Mesothelial cell of epicardium (in vitro differentiated cells): ENCODE measurements around the gene CDH23. TPM values are rescaled to one million over a fixed set of nuclear protein-coding genes. Genes with fewer than 3 reads are reported as not detected.

Experiments
- DNase-seq, 2 experiments: peaks; one replicate each; pipeline ENCODE4 v3.0.0; 2021; ENCODE audit warnings: low spot score in 2 of 2; ENCODE audit not compliant: unreplicated experiment in 2 of 2
- H3K27ac Mint-ChIP-seq: 2 replicates; pipeline ENCODE4 v1.8.0; 2021; ENCODE audit warnings: mixed read lengths
- H3K27me3 Mint-ChIP-seq: 2 replicates; pipeline ENCODE4 v1.8.0; 2021; ENCODE audit warnings: low read depth, mixed read lengths
- H3K36me3 Mint-ChIP-seq: 2 replicates; pipeline ENCODE4 v1.8.0; 2021; ENCODE audit warnings: mixed read lengths
- H3K4me1 Mint-ChIP-seq: 2 replicates; pipeline ENCODE4 v1.8.0; 2021; ENCODE audit warnings: mixed read lengths
- H3K4me3 Mint-ChIP-seq: 2 replicates; pipeline ENCODE4 v1.8.0; 2021; ENCODE audit warnings: mild to moderate bottlenecking, moderate library complexity, mixed read lengths
- H3K9me3 Mint-ChIP-seq: 2 replicates; pipeline ENCODE4 v1.8.0; 2021; ENCODE audit warnings: mixed read lengths
- CTCF ChIP-seq: fragments of 200-600 bp; sonication (generic); IDR thresholded peaks from one replicate; pipeline ENCODE4 v1.5.0; 2021; ENCODE audit warnings: antibody characterized with exemption; ENCODE audit not compliant: unreplicated experiment
- total RNA-seq: library from RNA; stranded (reverse); gene quantifications from 3 replicates; pipeline ENCODE4 v1.2.1, GENCODE V29; 2021

CDH23 gene
- total RNA-seq, 1 donor from 2014 or later: 2.5 TPM

GRCh38 chr10:71745664-71746250, 349.0 kb downstream of the CDH23 start:
- Mint-ChIP-seq H3K9me3 (peaks cover 6% of the 10 kb centered on the region), H3K4me3 (no peak overlapping the region), H3K27me3 (no peaks in the 10 kb centered on the region), H3K27ac (peak overlapping the region; percentile 86), H3K4me1 (peaks cover 34% of the 10 kb centered on the region), H3K36me3 (no peaks in the 10 kb centered on the region)
- TF ChIP-seq CTCF: no peak
- no peak for DNase-seq

GRCh38 chr10:71746344-71747037, 349.8 kb downstream of the CDH23 start:
- peak overlapping the region; percentile 86 for H3K27ac Mint-ChIP-seq

GRCh38 chr10:71747039-71747531, 350.4 kb downstream of the CDH23 start:
- no peak overlapping the region for H3K4me3 Mint-ChIP-seq
- no peaks in the 10 kb centered on the region for H3K36me3 Mint-ChIP-seq
- no peak for TF ChIP-seq CTCF
- H3K4me1 Mint-ChIP-seq: peaks cover 34% of the 10 kb centered on the region
- H3K27ac Mint-ChIP-seq: peak overlapping the region; percentile 86
- H3K27me3 Mint-ChIP-seq: no peaks in the 10 kb centered on the region
- H3K9me3 Mint-ChIP-seq: peaks cover 6% of the 10 kb centered on the region
- DNase-seq: no peak

More at GRCh38 chr10:71746344-71747037, 349.8 kb downstream of the CDH23 start:
- peaks cover 6% of the 10 kb centered on the region for H3K9me3 Mint-ChIP-seq
- H3K36me3 Mint-ChIP-seq: no peaks in the 10 kb centered on the region
- peak overlapping the region; percentile 8 for H3K4me3 Mint-ChIP-seq
- H3K27me3 Mint-ChIP-seq: no peaks in the 10 kb centered on the region
- no peak for TF ChIP-seq CTCF
- DNase-seq: peak in 1 of 2 experiments; percentile 49
- H3K4me1 Mint-ChIP-seq: peaks cover 34% of the 10 kb centered on the region

GRCh38 chr10:71747551-71748523, 351.1 kb downstream of the CDH23 start:
- Mint-ChIP-seq H3K27me3 (no peaks in the 10 kb centered on the region), H3K27ac (peak overlapping the region; percentile 86), H3K4me3 (no peak overlapping the region), H3K36me3 (no peaks in the 10 kb centered on the region), H3K9me3 (no peaks in the 10 kb centered on the region), H3K4me1 (peaks cover 34% of the 10 kb centered on the region)
- TF ChIP-seq CTCF: no peak
- no peak for DNase-seq

GRCh38 chr10:71748671-71749191, 352.0 kb downstream of the CDH23 start:
- peaks cover 42% of the 10 kb centered on the region for H3K4me1 Mint-ChIP-seq
- no peak for DNase-seq
- no peaks in the 10 kb centered on the region for H3K9me3 Mint-ChIP-seq
- no peak for TF ChIP-seq CTCF
- H3K4me3 Mint-ChIP-seq: no peak overlapping the region
- no peaks in the 10 kb centered on the region for H3K36me3 Mint-ChIP-seq
- H3K27me3 Mint-ChIP-seq: no peaks in the 10 kb centered on the region
- H3K27ac Mint-ChIP-seq: peak overlapping the region; percentile 86
